ENCODE measurements around the gene ERCC5. TPM values are rescaled to one million over a fixed set of nuclear protein-coding genes. Genes with fewer than 3 reads are reported as not detected.

Gene ERCC5
- total RNA-seq, result 59.7 TPM

GRCh38 chr13:102845630-102846260, at the start of gene ERCC5:
ERCC5 (plus strand) TSS chr13:102846032; CDS start chr13:102846267, 235 bp downstream.

GRCh38 chr13:102798581-102799425, 47.0 kb upstream of the ERCC5 start, which contains the start of the genes BIVM and POGLUT2:
BIVM (plus strand) TSS chr13:102799119; CDS start chr13:102807268, 8,149 bp downstream.
POGLUT2 (minus strand) TSS chr13:102798976; CDS start chr13:102798670, 306 bp downstream.

Other genes starting within 250 kb of the ERCC5 start
- gene TPP2, start 249.0 kb upstream of the ERCC5 start, total RNA-seq, result 47.5 TPM
- 0.69 TPM for gene METTL21C, start 151.0 kb upstream of the ERCC5 start, total RNA-seq
- gene TEX30, start 72.2 kb upstream of the ERCC5 start, total RNA-seq, result 12.2 TPM
- gene POGLUT2, start 47.1 kb upstream of the ERCC5 start, total RNA-seq, result 11.5 TPM
- gene BIVM, start 46.9 kb upstream of the ERCC5 start, total RNA-seq, result 50.3 TPM
- gene SLC10A2, start 220.4 kb downstream of the ERCC5 start, total RNA-seq, result not detected